Activated gamma-delta T cell treated with anti-CD3 and anti-CD28 coated beads, Interleukin-2, amount 50 U/mL, for 16 hours (primary cell): Measurements from ENCODE around the gene NAA10.

ENCODE experiments used
- DNase-seq: peaks from one replicate; pipeline ENCODE4 v3.0.0-alpha.2; 2020; ENCODE audit warnings: low read depth

Gene NAA10

GRCh38 chrX:153966841-153967535 lies 32.2 kb upstream of the NAA10 start:
- DNase-seq: no peak

GRCh38 chrX:153966283-153966688 lies 31.4 kb upstream of the NAA10 start:
- no peak for DNase-seq

- no peak for DNase-seq
Observed at GRCh38 chrX:153965406-153965805, 30.6 kb upstream of the NAA10 start.

GRCh38 chrX:153964105-153964504 lies 29.3 kb upstream of the NAA10 start:
- no peak for DNase-seq

GRCh38 chrX:153963546-153963945 lies 28.7 kb upstream of the NAA10 start:
- DNase-seq: no peak

GRCh38 chrX:153961292-153961691 lies 26.5 kb upstream of the NAA10 start:
- DNase-seq: no peak

GRCh38 chrX:153960786-153961185 lies 25.9 kb upstream of the NAA10 start:
- no peak for DNase-seq

- no peak for DNase-seq
Observed at GRCh38 chrX:153960077-153960476, 25.2 kb upstream of the NAA10 start.

- no peak for DNase-seq
Observed at GRCh38 chrX:153959649-153960048, 24.8 kb upstream of the NAA10 start.

GRCh38 chrX:153958605-153959004 lies 23.8 kb upstream of the NAA10 start:
- DNase-seq: no peak

- no peak for DNase-seq
Observed at GRCh38 chrX:153957224-153957623, 22.4 kb upstream of the NAA10 start.

- DNase-seq: no peak
Observed at GRCh38 chrX:153956044-153956907, 21.4 kb upstream of the NAA10 start.

- no peak for DNase-seq
Observed at GRCh38 chrX:153955228-153955732, 20.4 kb upstream of the NAA10 start.

GRCh38 chrX:153954558-153955227 lies 19.9 kb upstream of the NAA10 start:
- DNase-seq: no peak

GRCh38 chrX:153953892-153954557 lies 19.2 kb upstream of the NAA10 start:
- no peak for DNase-seq

- DNase-seq: peak; percentile 71
Observed at GRCh38 chrX:153953342-153953830, 18.5 kb upstream of the NAA10 start.

- DNase-seq: no peak
Observed at GRCh38 chrX:153952373-153953026, 17.7 kb upstream of the NAA10 start.

GRCh38 chrX:153951683-153952372 lies 17.0 kb upstream of the NAA10 start:
- no peak for DNase-seq

- DNase-seq: no peak
Observed at GRCh38 chrX:153950127-153950526, 15.3 kb upstream of the NAA10 start.
